GM21367 (cell line): ENCODE measurements around the gene UBXN11.

Source experiments
- ATAC-seq: cut with Tn5 transposase; IDR thresholded peaks from one replicate; pipeline ENCODE4 v1.9.1; 2021; ENCODE audit not compliant: unreplicated experiment

The UBXN11 gene

GRCh38 chr1:26306290-26307229 lies at the start of gene UBXN11:
Gene UBXN11 (minus strand): TSS chr1:26306636. CDS start chr1:26302883, 3,753 bp downstream.
- peak; percentile 93 for ATAC-seq

GRCh38 chr1:26356106-26356505 lies 49.7 kb upstream of the UBXN11 start:
- no peak for ATAC-seq

- ATAC-seq, result no peak
Observed at GRCh38 chr1:26354972-26355371, 48.5 kb upstream of the UBXN11 start.

- no peak for ATAC-seq
Observed at GRCh38 chr1:26353976-26354820, 47.8 kb upstream of the UBXN11 start, which contains the start of gene CRYBG2. Gene CRYBG2 (minus strand): TSS chr1:26354130. CDS start chr1:26346657, 7,473 bp downstream.

GRCh38 chr1:26353210-26353859 lies 46.9 kb upstream of the UBXN11 start:
- ATAC-seq, result no peak

- no peak for ATAC-seq
Observed at GRCh38 chr1:26352338-26352679, 45.9 kb upstream of the UBXN11 start.

- ATAC-seq, result no peak
Observed at GRCh38 chr1:26351590-26352337, 45.3 kb upstream of the UBXN11 start.

GRCh38 chr1:26350701-26351589 lies 44.5 kb upstream of the UBXN11 start:
- ATAC-seq, result no peak

GRCh38 chr1:26350343-26350700 lies 43.9 kb upstream of the UBXN11 start:
- no peak for ATAC-seq

GRCh38 chr1:26349877-26350244 lies 43.4 kb upstream of the UBXN11 start:
- ATAC-seq, result no peak

- ATAC-seq, result no peak
Observed at GRCh38 chr1:26349188-26349876, 42.9 kb upstream of the UBXN11 start.

- no peak for ATAC-seq
Observed at GRCh38 chr1:26346274-26347033, 40.0 kb upstream of the UBXN11 start.

- ATAC-seq, result no peak
Observed at GRCh38 chr1:26345718-26346117, 39.3 kb upstream of the UBXN11 start.

- ATAC-seq, result no peak
Observed at GRCh38 chr1:26344147-26344920, 37.9 kb upstream of the UBXN11 start.

- ATAC-seq, result no peak
Observed at GRCh38 chr1:26340047-26340481, 33.6 kb upstream of the UBXN11 start.

- no peak for ATAC-seq
Observed at GRCh38 chr1:26338670-26339069, 32.2 kb upstream of the UBXN11 start.

- no peak for ATAC-seq
Observed at GRCh38 chr1:26337625-26338024, 31.2 kb upstream of the UBXN11 start.

- ATAC-seq, result no peak
Observed at GRCh38 chr1:26337206-26337535, 30.7 kb upstream of the UBXN11 start.
